Colonic mucosa (tissue), 4 donors: ENCODE results near the gene GH1. TPM values are rescaled to one million over a fixed set of nuclear protein-coding genes. Genes with fewer than 3 reads are reported as not detected.

Experiments used
- DNase-seq: peaks from one replicate; pipeline ENCODE4 v3.0.0-alpha.2; 2020
- H3K27ac ChIP-seq: fragments of 200-600 bp; one replicate; pipeline ENCODE4 v1.8.0; 2021
- H3K27me3 ChIP-seq: fragments of 200-600 bp; one replicate; pipeline ENCODE4 v1.8.0; 2021
- H3K36me3 ChIP-seq: fragments of 200-600 bp; one replicate; pipeline ENCODE4 v1.8.0; 2021
- H3K4me1 ChIP-seq: fragments of 200-600 bp; one replicate; pipeline ENCODE4 v1.8.0; 2021; ENCODE audit warnings: mild to moderate bottlenecking
- H3K4me3 ChIP-seq: fragments of 200-600 bp; one replicate; pipeline ENCODE4 v1.8.0; 2021
- H3K9ac ChIP-seq, 2 donors: one replicate each; pipeline ENCODE4 v1.7.0; 2013; ENCODE audit warnings: control low read depth in 2 of 2, low read depth in 2 of 2, low read length in 2 of 2
- H3K9me3 ChIP-seq: fragments of 200-600 bp; one replicate; pipeline ENCODE4 v1.8.0; 2021
- CTCF ChIP-seq: fragments of 200-600 bp; IDR thresholded peaks from one replicate; pipeline ENCODE4 v1.8.0; 2022; ENCODE audit warnings: antibody characterized with exemption, mild to moderate bottlenecking
- intact Hi-C: fragments of 100-400 bp; cut with DNase I; formaldehyde crosslinking; loops from one replicate; pipeline ENCODE4 v1.14.1; 2022
- total RNA-seq, 2 donors: library from RNA; stranded (reverse); fragmentation: NEBNext Ultra II Directional in 1 of 2; extraction: Animal tissue kit (Norgen Biotek cat#: 25700) in 1 of 2; gene quantifications; one replicate each; pipeline ENCODE4 v1.2.1, GENCODE V29; 2021
- donor health status: healthy.
- donor health status: DM: no; HTN: no; CAD: no.
- donor health status: DM: no; HTN: no; CAD: no.

GH1 gene
- total RNA-seq, 2 donors from 2014 or later = not detected

- H3K27me3 ChIP-seq = no peaks in the 10 kb centered on the region
- TF ChIP-seq CTCF = no peak
- no peak overlapping the region for H3K4me3 ChIP-seq
- no peak overlapping the region for H3K9ac ChIP-seq
- no peaks in the 10 kb centered on the region for H3K4me1 ChIP-seq
- H3K27ac ChIP-seq = no peak overlapping the region
- no peaks in the 10 kb centered on the region for H3K36me3 ChIP-seq
- H3K9me3 ChIP-seq = no peaks in the 10 kb centered on the region
- intact Hi-C loops = no loop called here
- no peak for DNase-seq
Measured at GRCh38 chr17:63939401-63939800, 20.8 kb upstream of the GH1 start.

GRCh38 chr17:63937920-63938319 lies 19.3 kb upstream of the GH1 start:
- intact Hi-C loops = no loop called here
- DNase-seq = no peak
- H3K4me3 ChIP-seq = no peak overlapping the region
- TF ChIP-seq CTCF = no peak
- no peaks in the 10 kb centered on the region for H3K27me3 ChIP-seq
- H3K9me3 ChIP-seq = no peaks in the 10 kb centered on the region
- no peaks in the 10 kb centered on the region for H3K4me1 ChIP-seq
- no peak overlapping the region for H3K9ac ChIP-seq
- H3K27ac ChIP-seq = no peak overlapping the region
- no peaks in the 10 kb centered on the region for H3K36me3 ChIP-seq

GRCh38 chr17:63937319-63937718 lies 18.7 kb upstream of the GH1 start:
- no peaks in the 10 kb centered on the region for H3K4me1 ChIP-seq
- DNase-seq = no peak
- TF ChIP-seq CTCF = no peak
- H3K27ac ChIP-seq = no peak overlapping the region
- H3K9ac ChIP-seq = no peak overlapping the region
- intact Hi-C loops = no loop called here
- no peaks in the 10 kb centered on the region for H3K27me3 ChIP-seq
- no peak overlapping the region for H3K4me3 ChIP-seq
- H3K36me3 ChIP-seq = no peaks in the 10 kb centered on the region
- no peaks in the 10 kb centered on the region for H3K9me3 ChIP-seq

GRCh38 chr17:63934183-63935112 lies 15.8 kb upstream of the GH1 start:
- no peak for DNase-seq
- no peak for TF ChIP-seq CTCF
- no peak overlapping the region for H3K4me3 ChIP-seq
- no peaks in the 10 kb centered on the region for H3K4me1 ChIP-seq
- H3K36me3 ChIP-seq = no peaks in the 10 kb centered on the region
- no peak overlapping the region for H3K27ac ChIP-seq
- H3K9ac ChIP-seq = no peak overlapping the region
- H3K9me3 ChIP-seq = no peaks in the 10 kb centered on the region
- intact Hi-C loops = no loop called here
- no peaks in the 10 kb centered on the region for H3K27me3 ChIP-seq

GRCh38 chr17:63933598-63933997 lies 15.0 kb upstream of the GH1 start:
- no peak for DNase-seq
- Histone ChIP-seq H3K9ac (no peak overlapping the region), H3K4me3 (no peak overlapping the region), H3K4me1 (no peaks in the 10 kb centered on the region), H3K9me3 (no peaks in the 10 kb centered on the region), H3K36me3 (no peaks in the 10 kb centered on the region), H3K27ac (no peak overlapping the region), H3K27me3 (no peaks in the 10 kb centered on the region)
- intact Hi-C loops = no loop called here
- TF ChIP-seq CTCF = no peak
